ENCODE data around the gene LIN7C.

GRCh38 chr11:27507557-27508322 is 1.2 kb upstream of the LIN7C start:
- TF ChIP-seq CTCF (IDR thresholded peaks at IDR 0.05) (no peak), POLR2A (IDR thresholded peaks at IDR 0.05) (no peak)
